Heart right ventricle (tissue), 16 donors: ENCODE results near the gene UBN1. TPM values are rescaled to one million over a fixed set of nuclear protein-coding genes. Genes with fewer than 3 reads are reported as not detected.

Experiments
- ATAC-seq, 8 donors: fragments of 200-7000 bp; cut with Tn5 transposase; one replicate each; pipeline ENCODE4 v1.9.1; 2020; ENCODE audit warnings: mild to moderate bottlenecking in 8 of 8, moderate library complexity in 8 of 8, moderate number of reproducible peaks in 1 of 8
- DNase-seq, 2 donors: peaks; one replicate each; pipeline ENCODE4 v3.0.0-alpha.2; 2020
- H3K27ac ChIP-seq, 10 donors: fragments of 200-600 bp; sonication (generic) in 2 of 10; one replicate each; pipeline versions ENCODE4 v1.5.0 to v1.8.0; 2020 to 2022; ENCODE audit warnings: mild to moderate bottlenecking in 3 of 10
- H3K27me3 ChIP-seq, 7 donors: fragments of 200-600 bp; one replicate each; pipeline ENCODE4 v1.8.0; 2021 to 2022; ENCODE audit warnings: mild to moderate bottlenecking in 2 of 7
- H3K36me3 ChIP-seq, 9 donors: fragments of 200-600 bp; sonication (generic) in 1 of 9; one replicate each; pipeline versions ENCODE4 v1.5.0 to v1.8.0; 2020 to 2022; ENCODE audit warnings: mild to moderate bottlenecking in 2 of 9
- H3K4me1 ChIP-seq, 9 donors: fragments of 200-600 bp; sonication (generic) in 1 of 9; one replicate each; pipeline versions ENCODE4 v1.5.0 to v1.8.0; 2020 to 2022; ENCODE audit warnings: mild to moderate bottlenecking in 4 of 9
- H3K4me3 ChIP-seq, 10 donors: fragments of 200-600 bp; sonication (generic) in 2 of 10; one replicate each; pipeline versions ENCODE4 v1.5.0 to v1.8.0; 2020 to 2022; ENCODE audit warnings: mild to moderate bottlenecking in 7 of 10, moderate library complexity in 2 of 10
- H3K9me3 ChIP-seq, 11 donors: fragments of 200-600 bp in 10 of 11; sonication (generic) in 2 of 11; one replicate each; pipeline versions ENCODE4 v1.5.0 to v1.8.0; 2013 to 2022; ENCODE audit warnings: mild to moderate bottlenecking in 2 of 11, control low read depth in 1 of 11, moderate library complexity in 1 of 11
- WGBS, 2 donors: extraction: QIAGEN DNeasy Blood & Tissue Kit; methylation state at CpG; one replicate each; pipeline ENCODE4 v1.1.7; 2013; ENCODE audit warnings: inconsistent platforms in 1 of 2; 5-methylcytosine and 5-hydroxymethylcytosine counted together
- intact Hi-C, 10 donors: fragments of 100-400 bp; cut with DNase I; formaldehyde crosslinking; loops; one replicate each; pipeline versions ENCODE4 v1.11.1 to v1.14.2; 2022
- polyA plus RNA-seq, 2 donors: library from polyadenylated mRNA; stranded (reverse); fragments of 200-250 nt; gene quantifications; one replicate each; pipeline ENCODE4 v1.2.3, GENCODE V29; 2013
- total RNA-seq, 10 donors: library from RNA; stranded (reverse); fragmentation: NEBNext Ultra II Directional in 3 of 10; extraction: Animal tissue kit (Norgen Biotek cat#: 25700) in 3 of 10; gene quantifications; one replicate each; pipeline versions ENCODE4 v1.2.1 to v1.2.4, GENCODE V29; 2021 to 2023
- TF ChIP-seq, protein P1 (sequence below), 9 donors: fragments of 200-600 bp; sonication (generic) in 2 of 9; IDR thresholded peaks; one replicate each; pipeline versions ENCODE4 v1.5.0 to v1.8.0; 2021 to 2022; ENCODE audit warnings: antibody characterized with exemption in 9 of 9, mild to moderate bottlenecking in 5 of 9, moderate library complexity in 1 of 9
- donor health status: Arrhythmogenic right ventricular cardiomyopathy.
- donor health status: ischemic (EF 13 %, LVEDD 7.1; RV severe dilation, severe dysfunction).
- donor health status: healthy with polysubstance abuse.
- donor health status: DM: no; HTN: yes; CAD: no.
- donor health status: DM: no; HTN: no; CAD: no.
- donor health status: ischemic (EF 25% LVEDD 6.9; RV normal size, moderate dysfunction).
- donor health status: ischemic (EF 25% LVEDD 5.7; RV mildly dilated, moderate dysfunction).
- donor health status: healthy.
- donor health status: DM: yes; HTN: yes; CAD: no.
- donor health status: Ischemic cardiomyopathy.
- donor health status: ischemic (EF 35%, LVEDD 5.7; RV mildly dilated, moderate dysfunction).
- donor health status: nonischemic (EF 11% LVEDD 7.7; RV severe dilation, severe dysfunction).
- donor health status: DM: yes; HTN: yes; CAD: no.
- donor health status: PGD.
- donor health status: ischemic (EF 29% LVEDD 5.4; RV normal size, mild dysfunction).
- donor health status: nonischemic (EF 23%, LVEDD 6.1; RV moderate dilation, normal function).

The UBN1 gene
- total and polyA plus RNA-seq, 12 donors: 11.3 to 56.9 (median 30.2) TPM

DNA sequence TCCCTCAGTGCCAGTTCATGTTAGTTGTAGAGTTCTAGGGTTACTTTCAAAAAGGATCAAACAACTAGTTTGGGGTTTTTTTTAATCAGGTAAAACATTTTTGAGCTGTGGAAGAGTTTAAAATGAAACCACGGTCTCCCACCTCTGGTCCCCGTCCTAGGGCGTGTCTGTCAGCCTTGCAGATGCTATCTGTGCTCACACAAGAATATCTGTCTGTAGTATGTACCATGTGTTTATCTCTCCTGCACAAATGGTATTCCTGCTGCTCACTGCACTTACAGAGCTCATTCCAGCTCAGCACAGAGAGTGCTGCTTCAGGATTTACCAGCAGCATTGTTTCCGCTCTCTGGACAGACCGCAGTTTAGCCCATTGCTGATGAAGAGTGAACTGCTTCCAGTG is 38.9 kb downstream of the UBN1 start:
- DNase-seq: no peak
- Histone ChIP-seq H3K27me3 (no peaks in the 10 kb centered on the region), H3K4me1 (peaks cover 0 to 23% (median 12%) of the 10 kb centered on the region in 9 donors), H3K36me3 (peaks cover 2 to 88% (median 51%) of the 10 kb centered on the region in 9 donors), H3K9me3 (no peaks in the 10 kb centered on the region), H3K4me3 (no peak overlapping the region), H3K27ac (no peak overlapping the region)
- intact Hi-C loops: loop anchor here in 1 of 10 donors (10.0 kb wide), 1 partner anchor 59 kb away; no protein-coding TSS in a partner anchor
- ATAC-seq: no peak
- TF ChIP-seq, protein P1, sequence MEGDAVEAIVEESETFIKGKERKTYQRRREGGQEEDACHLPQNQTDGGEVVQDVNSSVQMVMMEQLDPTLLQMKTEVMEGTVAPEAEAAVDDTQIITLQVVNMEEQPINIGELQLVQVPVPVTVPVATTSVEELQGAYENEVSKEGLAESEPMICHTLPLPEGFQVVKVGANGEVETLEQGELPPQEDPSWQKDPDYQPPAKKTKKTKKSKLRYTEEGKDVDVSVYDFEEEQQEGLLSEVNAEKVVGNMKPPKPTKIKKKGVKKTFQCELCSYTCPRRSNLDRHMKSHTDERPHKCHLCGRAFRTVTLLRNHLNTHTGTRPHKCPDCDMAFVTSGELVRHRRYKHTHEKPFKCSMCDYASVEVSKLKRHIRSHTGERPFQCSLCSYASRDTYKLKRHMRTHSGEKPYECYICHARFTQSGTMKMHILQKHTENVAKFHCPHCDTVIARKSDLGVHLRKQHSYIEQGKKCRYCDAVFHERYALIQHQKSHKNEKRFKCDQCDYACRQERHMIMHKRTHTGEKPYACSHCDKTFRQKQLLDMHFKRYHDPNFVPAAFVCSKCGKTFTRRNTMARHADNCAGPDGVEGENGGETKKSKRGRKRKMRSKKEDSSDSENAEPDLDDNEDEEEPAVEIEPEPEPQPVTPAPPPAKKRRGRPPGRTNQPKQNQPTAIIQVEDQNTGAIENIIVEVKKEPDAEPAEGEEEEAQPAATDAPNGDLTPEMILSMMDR (IDR thresholded peaks at IDR 0.05): no peak
- 98 to 99% methylated on average over 5 of the region's 5 CpGs for WGBS, 2 donors

DNA sequence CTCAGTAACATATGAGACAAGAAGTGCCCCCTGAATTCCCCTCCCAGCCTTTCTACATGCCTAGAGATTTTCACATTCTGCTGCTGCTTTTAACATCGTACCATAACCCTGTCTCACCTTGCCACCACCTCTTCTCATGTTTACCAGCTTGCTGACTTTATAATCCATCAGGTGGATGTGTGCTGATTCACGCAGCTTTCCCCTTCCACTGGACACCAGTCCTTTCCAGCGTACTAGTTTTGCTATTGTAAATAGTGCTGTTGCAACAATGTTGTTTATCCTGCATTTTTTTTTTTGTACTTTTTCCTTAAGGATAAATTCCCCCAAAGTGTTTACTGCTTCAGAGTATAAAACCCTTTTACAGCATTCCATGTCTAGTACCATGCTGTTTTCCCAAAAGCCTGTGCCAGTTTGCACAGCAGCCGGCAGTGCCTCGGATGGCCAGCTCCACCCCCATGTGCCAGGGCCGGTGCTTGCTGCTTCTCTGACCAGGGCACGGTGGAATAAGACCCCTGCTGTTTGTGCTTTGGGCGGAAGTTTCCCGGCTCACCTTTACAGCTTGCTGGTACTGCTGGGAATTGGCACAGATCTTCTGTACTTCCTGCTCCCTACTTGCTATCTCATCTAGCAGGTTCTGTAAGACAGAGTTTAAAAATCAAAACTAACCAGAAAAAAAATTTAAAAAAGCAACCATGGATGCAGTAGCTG is 41.3 kb downstream of the UBN1 start:
- no peak overlapping the region for H3K27ac ChIP-seq
- H3K27me3 ChIP-seq: no peaks in the 10 kb centered on the region
- H3K4me3 ChIP-seq: no peak overlapping the region
- TF ChIP-seq, protein P1 (IDR thresholded peaks at IDR 0.05): no peak
- 79 to 82% methylated on average over 9 of the region's 9 CpGs for WGBS, 2 donors
- intact Hi-C loops: loop anchor here in 1 of 10 donors (10.0 kb wide), 1 partner anchor 56 kb away; no protein-coding TSS in a partner anchor
- ATAC-seq: no peak
- peaks cover 8 to 20% (median 14%) of the 10 kb centered on the region in 9 donors for H3K4me1 ChIP-seq
- H3K9me3 ChIP-seq: no peaks in the 10 kb centered on the region
- DNase-seq: no peak
- H3K36me3 ChIP-seq: peaks cover 0 to 65% (median 39%) of the 10 kb centered on the region in 9 donors

DNA sequence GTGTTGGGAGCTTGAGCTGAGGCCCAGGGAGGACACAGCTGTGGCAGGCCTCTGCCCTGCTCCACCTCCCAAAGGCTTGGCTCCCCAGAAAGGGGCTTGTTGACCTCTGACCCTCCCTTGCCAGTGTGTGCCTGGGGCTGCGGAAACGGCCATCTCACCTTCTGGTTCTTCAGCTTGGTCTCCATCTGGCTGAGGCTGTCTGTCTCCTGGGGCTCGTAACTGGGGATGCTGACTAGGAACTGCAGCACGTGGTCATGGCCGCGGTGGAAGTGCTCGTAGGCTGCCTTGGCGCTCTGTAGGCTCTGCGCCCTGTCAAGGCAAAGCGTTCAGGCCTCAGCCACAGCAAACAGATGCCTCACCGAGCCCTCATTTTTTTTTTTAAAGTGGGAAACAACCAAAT is 42.7 kb downstream of the UBN1 start:
- TF ChIP-seq, protein P1 (IDR thresholded peaks at IDR 0.05): no peak
- Histone ChIP-seq H3K4me3 (no peak overlapping the region), H3K4me1 (peaks cover 8 to 20% (median 14%) of the 10 kb centered on the region in 9 donors), H3K27ac (no peak overlapping the region), H3K27me3 (no peaks in the 10 kb centered on the region), H3K9me3 (no peaks in the 10 kb centered on the region), H3K36me3 (peaks cover 0 to 51% (median 27%) of the 10 kb centered on the region in 9 donors)
- DNase-seq (no peak), ATAC-seq (no peak)
- 84 to 88% methylated on average over 11 of the region's 11 CpGs for WGBS, 2 donors
- intact Hi-C loops: loop anchor here in 1 of 10 donors (5.0 kb wide), 1 partner anchor 47 kb away; the partner anchor contains the start of gene PPL

DNA sequence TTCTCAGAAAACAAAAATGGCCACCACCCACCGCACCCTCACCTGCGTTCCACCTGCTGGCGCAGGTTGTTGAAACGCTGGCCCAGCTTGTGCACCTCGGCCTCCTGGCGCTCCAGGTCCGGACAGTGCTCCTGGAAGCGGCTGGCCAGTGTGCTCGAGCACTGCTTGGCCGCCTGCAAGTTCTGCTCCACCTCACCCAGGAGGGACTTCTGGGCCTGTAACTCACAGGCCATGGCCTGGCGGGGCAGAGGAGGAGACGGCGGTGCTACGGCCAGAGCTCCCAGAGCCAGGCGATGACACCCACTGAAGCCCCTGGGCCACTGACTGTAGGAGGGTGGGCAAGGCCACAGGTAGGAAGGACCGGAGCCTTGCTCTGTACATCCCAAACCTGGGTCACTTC is 43.4 kb downstream of the UBN1 start:
- Histone ChIP-seq H3K4me1 (peaks cover 8 to 20% (median 14%) of the 10 kb centered on the region in 9 donors), H3K27me3 (no peaks in the 10 kb centered on the region), H3K9me3 (no peaks in the 10 kb centered on the region), H3K36me3 (peaks cover 0 to 44% (median 22%) of the 10 kb centered on the region in 9 donors), H3K4me3 (no peak overlapping the region), H3K27ac (no peak overlapping the region)
- intact Hi-C loops: loop anchor here in 1 of 10 donors (5.0 kb wide), 1 partner anchor 47 kb away; the partner anchor contains the start of gene PPL
- TF ChIP-seq, protein P1 (IDR thresholded peaks at IDR 0.05): no peak
- DNase-seq (no peak), ATAC-seq (no peak)
- WGBS, 2 donors: 93 to 94% methylated on average over 16 of the region's 16 CpGs
